AG08396 (cell line): ENCODE data around the gene GALNT10.
A peak's percentile ranks its signal among the peaks of the same experiment; 100 is the strongest.

Experiments used
- DNase-seq: peaks from one replicate; pipeline ENCODE4 v3.0.0; 2012; ENCODE audit warnings: low spot score, mixed read lengths

The GALNT10 gene

GRCh38 chr5:154203798-154204578, 13.5 kb downstream of the GALNT10 start:
- DNase-seq = no peak

DNA sequence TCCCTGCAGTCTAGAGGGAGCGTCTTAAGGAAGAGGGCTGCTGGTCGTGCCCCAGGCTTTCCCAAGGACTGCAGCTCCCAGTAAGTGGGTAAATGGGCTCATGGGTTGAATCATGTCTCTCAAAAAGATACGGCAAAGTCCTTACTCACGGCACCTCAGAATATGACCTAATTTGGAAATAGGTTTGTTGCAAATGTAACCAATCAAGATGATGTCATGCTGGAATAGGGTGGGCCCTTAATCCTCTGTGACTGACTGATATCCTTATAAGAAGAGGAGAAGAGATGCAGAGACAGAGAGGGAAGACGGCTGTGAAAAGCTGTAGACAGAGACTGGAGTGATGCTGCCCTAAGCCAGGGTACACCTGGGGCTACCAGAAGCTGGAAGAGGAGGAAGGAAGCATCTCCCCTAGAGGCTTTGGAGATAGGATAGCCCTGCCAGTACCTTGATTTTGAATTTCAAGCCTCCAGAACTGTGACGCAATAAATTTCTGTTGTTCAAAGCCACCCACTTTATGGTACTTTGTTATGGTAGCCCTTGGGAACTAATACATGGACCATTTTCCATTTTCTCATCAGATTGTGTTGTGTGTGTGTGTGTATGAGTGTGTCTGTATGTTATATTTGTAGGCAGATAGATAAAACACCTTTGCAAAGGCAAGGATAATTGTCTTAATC, 15.0 kb downstream of the GALNT10 start:
- no peak for DNase-seq

DNA sequence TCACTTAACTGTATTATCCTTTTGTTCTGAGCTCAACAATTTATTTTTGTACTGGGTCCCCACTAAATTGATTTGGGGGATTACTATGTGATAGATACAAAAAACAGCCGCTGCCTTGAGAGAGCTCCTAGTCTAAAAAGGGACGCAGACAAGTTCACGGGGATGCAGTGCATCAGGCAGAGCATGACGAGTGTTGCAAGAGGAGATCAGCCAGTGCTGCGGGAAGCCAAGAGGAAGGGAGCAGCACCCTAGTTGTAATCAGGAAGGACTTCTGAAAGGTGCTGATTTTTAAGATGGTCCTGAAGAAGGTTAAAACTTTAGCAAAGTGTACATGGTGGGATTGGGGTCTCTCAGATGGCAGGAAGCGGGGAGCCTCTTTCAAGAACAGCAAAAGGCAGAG, 15.8 kb downstream of the GALNT10 start:
- DNase-seq = no peak

DNA sequence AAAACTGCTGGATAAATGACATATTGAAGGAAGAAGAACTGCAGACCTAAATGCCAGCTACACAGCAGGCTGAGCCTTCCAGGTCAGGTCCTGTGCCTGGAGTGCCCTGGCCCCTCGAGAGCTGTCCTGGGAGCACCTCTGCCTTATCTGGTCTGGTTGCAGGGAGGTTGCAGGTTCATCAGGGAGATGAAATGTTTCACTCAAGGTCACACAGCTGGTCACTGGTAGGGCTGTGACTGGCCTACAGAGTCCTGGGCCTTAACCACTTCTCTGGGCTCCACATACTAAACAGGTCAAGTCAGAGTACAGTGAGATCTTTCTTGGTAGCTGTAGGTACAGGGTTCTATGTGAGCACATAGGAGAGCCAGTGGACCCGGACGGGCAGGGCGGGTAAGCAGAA, 16.7 kb downstream of the GALNT10 start:
- no peak for DNase-seq

GRCh38 chr5:154209591-154210081, 19.1 kb downstream of the GALNT10 start:
- DNase-seq = no peak

DNA sequence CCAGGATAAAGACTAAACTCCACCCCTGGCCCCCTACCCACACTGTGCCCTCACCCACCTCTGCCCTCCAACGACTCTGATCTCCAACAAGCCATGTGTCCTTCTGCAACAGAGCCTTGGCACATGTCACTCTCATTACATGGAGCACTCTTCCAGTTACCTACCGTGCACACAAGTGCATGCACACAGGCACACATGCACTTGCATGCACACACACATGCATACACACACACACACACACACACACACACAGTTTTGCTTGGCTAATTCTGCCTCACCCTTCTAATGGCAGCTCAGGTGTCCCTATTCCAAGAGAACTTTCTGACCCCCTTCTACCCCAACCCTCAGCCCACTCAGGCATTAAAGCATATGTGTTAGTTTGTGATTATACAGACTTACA, 19.6 kb downstream of the GALNT10 start:
- no peak for DNase-seq

DNA sequence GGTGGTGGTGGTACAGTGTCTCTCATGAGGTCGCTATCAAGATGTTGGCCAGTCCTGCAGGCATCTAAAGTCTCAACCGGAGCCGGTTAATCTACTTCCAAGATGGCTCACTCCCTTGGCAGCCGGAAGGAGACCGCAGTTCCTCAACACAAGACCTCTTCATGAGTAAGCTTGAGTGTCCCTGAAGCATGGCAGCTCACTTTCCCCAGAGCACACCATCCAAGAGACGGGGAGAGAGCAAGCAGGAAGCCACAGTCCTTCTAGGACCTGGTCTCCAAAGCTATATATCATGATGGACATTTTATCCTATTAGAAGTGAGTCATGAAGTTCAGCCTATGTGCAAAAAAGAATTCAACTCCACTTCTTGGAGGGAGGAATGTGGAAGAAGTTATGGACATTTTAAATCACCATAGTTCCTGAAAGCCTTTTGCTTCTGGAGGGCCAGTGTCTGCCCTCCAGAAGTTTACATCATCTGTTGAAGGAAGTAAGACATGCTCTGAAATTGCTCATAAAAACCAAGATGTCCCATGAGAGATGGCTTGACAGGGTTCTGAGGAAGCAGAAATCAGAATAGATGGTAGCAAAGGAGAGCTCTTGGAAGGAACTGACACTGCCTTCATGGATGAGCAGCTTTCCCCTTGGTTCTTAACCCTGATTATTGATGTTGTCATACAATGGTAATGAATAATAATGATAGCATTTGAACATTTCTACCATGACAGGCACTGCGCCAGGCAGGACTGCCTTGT, 21.3 kb downstream of the GALNT10 start:
- DNase-seq = no peak

DNA sequence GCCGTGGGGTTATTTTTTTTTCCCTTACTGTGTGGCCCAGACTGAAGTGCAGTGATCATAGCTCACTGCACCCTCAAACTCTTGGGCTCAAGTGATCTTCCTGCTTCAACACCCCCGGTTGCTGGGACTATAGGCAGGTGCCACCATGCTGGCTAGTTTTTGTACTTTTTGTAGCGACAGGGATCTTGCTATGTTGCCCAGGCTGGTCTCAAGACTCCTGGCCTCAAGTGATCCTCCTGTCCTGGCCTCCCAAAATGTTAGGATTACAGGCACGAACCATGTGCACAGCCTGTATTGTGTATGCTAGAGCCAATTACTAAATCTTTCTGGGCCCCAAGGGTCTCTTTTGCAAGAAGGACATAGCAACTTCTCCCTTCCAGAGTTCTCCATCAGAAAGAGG, 23.1 kb downstream of the GALNT10 start:
- no peak for DNase-seq

- no peak for DNase-seq
Observed at GRCh38 chr5:154214371-154215106, 24.0 kb downstream of the GALNT10 start.

DNA sequence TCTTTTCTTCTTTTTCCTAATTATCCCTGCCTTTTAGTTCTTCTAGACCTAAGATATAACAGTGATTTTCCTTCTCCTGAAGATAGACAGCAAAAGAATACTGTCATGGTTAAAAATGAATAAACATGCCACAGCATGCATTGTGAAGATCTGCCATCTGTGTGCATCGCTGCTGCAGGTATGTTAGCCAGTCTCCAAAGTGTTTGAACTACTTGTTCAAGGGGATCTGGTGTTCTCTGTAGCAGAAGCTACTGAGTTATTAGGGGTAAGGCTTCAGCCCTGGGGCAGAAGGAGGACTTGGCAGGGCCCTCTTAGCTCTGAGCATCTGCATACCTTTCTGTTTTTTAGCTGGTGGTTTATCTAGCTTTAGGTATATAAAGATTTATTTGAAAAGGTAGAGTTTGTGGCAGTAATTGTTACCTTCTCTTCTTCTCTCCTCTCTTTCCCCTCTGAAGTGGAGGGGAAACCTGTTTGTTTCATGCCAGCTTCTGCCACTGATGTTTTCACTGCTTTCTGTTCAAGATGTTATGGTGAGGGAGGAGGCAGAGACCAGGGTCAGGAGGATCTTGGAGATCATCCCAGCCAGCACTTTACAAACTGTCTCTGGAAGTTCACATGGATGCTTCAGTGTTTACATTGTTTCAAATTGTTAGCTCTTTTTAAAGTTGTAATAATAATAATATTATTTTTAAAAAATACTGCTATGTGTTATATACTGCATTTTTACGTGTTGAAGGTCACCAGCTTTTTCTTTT, 25.2 kb downstream of the GALNT10 start:
- no peak for DNase-seq

DNA sequence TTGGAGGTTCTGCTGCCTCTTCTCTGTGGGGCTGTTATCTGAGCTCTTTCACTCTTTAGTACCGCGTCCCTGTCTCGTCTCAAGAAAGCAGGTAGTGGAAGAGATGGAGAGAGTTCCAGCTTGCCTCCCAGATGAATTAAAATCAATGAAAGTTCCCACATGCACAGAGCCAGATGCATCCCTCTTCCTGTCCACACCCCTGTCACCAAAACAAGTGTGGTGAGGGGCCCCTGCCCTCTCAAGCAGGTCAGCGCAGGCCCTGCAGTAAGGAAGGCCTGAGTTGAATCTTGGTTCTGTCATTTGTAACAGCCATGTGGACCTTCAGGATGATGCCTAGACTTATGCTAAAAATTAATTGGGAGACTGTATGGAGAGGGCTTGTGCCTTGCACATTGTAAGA, 26.9 kb downstream of the GALNT10 start:
- no peak for DNase-seq

DNA sequence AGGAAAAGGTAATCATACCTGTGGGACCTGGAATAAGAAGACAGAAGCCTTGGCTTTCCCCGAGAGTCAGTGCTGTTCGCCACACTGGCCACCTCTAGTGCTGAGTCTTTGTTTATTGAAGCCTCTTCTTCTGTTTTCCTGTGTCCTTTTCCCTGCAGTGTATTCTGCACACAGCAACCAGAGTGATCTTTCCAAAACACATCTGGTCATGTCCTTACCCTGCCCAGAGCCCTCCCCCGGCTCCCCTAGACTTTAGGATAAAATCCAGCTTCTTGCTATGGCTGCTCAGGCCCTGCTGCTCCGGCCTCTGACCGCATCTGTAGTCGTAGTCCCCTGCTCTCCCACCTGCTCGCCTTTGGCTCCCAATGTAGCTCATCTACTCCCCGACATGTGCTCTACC, 28.3 kb downstream of the GALNT10 start:
- no peak for DNase-seq

DNA sequence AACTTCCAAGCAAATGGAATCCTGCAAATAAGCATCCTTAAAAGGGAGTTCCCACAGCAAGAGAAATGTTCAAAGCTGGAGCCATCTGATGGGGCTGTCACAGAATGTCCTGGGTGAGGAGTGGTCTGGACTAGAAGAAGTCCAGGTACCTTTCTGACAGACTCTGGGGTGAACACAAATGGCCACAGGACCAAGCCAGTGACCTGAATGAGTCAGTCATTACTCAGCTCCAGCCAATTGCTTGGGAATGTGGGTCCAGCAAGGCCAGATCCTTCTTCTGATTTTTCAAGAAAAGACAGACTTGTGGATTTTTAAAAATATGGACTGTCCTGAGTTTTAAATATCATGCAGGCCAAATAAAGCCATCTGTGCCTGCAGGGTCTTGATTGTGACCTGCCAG, 30.1 kb downstream of the GALNT10 start:
- DNase-seq = peak; percentile 50

DNA sequence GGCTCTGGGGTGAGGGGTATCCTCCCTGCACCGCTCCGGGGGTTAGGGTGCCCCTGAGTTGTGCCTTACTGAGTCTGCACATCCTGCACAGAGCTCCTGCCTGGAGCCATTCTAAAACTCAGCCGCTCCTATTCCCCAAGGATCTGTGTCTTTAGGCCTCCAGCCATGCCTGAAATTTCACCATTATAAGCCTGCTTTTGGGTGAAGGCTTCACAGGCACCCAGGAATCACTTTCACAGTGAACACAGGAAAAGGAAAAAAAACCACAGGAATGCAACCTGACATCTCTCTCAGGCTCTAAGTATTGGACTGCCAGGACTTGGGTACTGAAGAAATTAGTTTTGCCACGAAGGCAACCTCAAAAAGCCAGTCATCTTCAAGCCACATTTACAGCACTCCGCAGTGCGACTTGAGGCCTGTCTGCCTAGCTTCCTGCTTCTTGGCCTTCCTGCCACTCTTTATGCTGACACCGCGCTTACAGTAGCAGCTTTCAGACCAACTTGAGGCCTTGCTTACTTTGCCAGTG, 30.9 kb downstream of the GALNT10 start:
- DNase-seq = peak; percentile 48

DNA sequence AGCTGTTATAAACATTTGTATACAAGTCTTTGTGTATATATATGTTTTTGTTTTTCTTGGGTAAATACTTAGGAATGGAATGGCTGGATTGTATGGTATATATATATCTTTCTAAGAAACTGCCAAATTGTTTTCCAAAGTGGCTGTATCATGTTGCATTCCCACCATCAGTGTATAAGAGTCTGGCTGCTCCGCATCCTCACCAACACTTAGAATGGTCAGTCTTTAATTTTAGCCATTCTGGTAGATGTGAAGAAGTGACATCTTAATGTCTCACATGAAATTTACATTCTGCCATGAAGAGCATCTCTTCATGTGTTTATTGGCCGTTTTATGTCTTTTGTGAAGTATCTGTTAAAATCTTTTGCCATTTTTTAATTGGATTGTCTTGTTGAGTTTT, 31.9 kb downstream of the GALNT10 start:
- no peak for DNase-seq

DNA sequence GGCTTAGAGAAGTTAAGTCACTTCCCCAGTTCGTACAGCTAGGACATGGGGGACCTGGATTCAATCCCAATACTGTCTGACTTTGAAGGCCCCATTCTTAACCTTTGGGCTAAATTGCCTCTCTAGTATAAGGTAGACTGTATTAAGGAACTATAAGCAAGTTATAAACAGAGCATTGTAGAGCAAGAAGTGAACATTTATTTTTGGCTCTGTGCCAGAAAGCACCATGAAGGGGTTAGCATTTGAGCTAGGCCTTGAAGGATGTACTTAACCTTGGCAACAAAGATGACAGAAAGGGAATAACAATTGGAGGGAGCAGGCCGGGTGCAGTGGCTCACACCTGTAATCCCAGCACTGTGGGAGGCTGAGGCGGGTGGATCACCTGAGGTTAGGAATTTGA, 32.8 kb downstream of the GALNT10 start:
- no peak for DNase-seq

DNA sequence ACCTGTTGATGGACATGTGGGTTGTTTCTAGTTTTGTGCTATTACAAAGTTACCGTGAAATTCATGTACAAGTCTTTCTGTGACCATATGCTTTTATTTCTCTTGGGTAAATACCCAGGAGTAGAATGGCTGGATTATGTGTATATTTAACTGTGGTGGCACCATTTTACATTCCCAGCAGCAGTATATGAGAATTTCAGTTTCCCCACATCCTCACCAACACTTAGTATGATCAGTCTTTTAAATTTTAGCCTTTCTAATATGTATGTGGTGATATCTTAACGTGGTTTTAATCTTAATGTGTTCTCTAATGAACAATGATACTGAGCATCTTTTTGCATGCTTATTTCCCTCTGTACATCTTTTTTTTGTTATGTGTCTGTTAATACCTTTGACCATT, 36.6 kb downstream of the GALNT10 start:
- no peak for DNase-seq

DNA sequence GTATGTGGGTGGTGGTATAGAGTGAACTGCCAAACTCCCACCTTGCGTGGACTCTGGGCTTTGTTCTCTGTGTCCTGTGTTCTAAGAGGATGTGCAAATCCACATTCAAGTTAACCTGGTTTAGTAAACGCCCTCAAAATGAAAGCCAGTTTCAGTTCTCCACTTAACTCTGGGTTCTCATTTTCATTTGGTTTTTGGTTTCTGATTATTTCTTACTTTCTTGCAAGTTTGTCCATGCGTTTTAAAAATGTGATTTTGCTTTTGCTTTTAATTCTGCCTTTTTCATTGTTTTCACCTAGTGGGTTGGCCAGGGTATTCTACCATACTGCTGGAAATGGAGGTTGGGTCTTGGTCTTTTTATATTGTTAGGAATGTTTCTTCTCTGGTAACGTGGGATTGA, 38.2 kb downstream of the GALNT10 start:
- no peak for DNase-seq

DNA sequence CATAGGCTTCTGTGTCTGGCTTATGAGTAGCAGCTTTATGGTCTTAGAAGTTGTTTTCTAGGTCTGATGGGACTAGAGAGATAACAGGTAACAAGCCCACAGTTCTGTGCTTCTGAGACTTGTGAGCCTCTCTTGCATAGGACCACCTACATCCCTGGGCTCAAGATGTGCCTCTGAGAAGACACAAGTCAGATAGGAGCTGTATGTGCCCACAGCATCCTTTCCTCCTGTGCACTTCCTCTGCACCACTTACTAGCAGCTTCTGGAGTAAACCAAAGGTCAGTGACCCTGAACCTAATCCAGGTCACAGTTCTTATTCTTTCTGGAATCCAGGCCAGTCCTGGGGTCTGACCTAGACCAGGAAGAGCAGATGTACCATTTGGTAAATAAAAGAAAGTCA, 40.0 kb downstream of the GALNT10 start:
- DNase-seq = no peak

- no peak for DNase-seq
Observed at GRCh38 chr5:154234551-154234950, 44.0 kb downstream of the GALNT10 start.

- DNase-seq = no peak
Observed at GRCh38 chr5:154236011-154236410, 45.5 kb downstream of the GALNT10 start.
